Retina (tissue), 1 donor: ENCODE results near the gene A4GALT.

Experiments used
- DNase-seq: peaks from one replicate; pipeline ENCODE4 v3.0.0-alpha.2; 2016

Gene A4GALT

DNA sequence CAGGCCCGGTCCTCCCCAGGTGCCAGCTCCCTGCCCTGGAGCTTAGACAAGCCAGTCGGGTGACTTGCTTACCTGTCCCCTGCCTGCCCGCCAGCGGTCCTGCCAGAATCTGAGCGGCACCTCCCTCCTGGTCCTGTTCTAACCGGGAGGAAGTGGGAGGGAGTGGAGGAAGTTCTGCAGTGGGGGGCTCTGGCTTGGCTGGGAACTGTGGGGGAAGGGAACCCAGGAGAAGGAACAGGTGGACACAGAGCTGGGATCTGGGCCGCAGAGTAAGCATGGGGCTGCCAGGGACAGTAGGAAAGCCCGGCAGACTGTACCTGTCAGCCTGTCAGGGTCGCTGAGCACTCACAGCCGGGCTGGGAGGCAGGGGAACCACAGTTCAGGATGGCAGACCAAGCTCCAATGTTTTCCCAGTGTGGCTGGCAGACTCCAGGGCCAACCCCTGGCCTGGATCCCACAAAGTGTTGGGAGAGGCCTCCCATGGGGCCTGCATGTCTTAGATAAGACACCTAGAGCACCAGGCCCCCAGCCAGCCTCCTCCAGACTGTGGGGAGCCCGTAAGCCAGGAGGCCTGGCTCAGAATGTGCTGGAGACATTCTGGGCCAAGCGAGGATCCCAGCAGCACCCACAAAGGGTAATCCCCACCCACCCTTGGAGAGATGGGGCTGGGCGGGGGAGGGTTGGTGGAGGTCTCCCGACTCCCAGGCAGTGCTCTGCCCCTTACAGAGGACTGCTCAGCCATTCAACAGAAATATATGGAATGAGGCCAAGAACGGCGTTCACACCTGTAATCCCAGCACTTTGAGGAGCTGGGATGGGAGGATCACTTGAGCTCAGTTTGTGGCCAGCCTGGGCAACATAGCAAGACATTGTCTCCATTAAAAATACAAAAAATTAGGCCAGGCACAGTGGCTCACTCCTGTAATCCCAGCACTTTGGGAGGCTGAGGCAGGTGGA is 73.8 kb downstream of the A4GALT start:
- DNase-seq: no peak

DNA sequence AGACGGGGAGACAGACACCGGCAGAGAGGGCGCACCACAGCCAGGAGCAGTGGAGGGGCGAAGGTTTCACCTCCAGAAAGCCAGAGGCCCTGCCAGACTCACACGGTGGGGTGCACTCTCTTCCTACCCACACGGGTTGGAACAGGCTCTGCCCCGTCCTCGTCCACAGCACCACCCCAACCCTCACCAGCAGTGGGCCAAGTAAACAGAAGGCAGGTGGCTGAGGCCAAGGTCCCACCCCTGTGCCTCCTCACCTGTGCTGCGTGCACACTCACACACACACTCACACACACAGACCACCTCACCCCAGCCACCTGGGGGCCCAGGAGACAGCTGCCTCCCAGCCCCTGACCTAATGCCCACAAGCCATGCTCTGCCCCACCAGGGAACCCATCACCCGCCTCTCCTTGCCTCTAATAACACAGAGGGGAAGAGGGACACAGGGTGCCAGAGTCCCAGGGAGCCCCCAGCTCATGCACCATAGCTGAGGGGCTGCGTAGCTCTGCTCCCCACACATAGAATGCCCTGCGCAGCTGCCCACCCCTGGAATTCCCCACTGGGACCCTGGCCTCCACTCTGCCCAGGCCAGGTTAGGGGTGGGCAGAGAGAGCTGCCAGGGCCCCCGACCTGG is 74.6 kb downstream of the A4GALT start:
- DNase-seq: no peak

DNA sequence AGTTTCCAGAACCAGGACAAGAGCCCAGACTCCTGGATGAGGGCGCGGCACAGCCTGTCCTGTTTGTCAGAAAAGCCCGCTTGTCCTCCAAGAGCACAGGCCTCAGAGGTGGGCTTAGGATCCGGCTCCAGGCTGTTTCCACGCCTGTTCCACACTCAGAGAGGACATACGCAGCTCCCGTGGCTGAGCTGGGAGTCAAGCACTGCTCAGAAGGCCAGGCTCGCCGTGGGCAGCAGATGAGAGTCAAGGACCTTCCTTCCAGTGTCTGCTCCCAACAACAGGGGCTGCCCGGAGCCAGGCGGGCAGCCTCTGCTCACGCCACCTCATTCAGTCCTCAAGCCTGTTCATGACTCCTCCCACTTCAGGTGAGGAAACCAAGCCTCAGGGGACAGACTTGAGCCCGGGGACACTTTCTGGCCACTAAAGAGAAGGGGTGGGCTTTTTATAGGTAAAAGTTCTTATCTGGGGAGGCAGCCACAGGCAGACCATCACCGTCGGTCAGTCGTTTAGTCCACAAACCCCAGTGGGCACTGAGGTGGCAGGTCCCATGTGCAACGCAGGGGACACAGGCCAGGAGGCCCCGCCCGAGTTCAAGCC is 75.2 kb downstream of the A4GALT start:
- DNase-seq: no peak

DNA sequence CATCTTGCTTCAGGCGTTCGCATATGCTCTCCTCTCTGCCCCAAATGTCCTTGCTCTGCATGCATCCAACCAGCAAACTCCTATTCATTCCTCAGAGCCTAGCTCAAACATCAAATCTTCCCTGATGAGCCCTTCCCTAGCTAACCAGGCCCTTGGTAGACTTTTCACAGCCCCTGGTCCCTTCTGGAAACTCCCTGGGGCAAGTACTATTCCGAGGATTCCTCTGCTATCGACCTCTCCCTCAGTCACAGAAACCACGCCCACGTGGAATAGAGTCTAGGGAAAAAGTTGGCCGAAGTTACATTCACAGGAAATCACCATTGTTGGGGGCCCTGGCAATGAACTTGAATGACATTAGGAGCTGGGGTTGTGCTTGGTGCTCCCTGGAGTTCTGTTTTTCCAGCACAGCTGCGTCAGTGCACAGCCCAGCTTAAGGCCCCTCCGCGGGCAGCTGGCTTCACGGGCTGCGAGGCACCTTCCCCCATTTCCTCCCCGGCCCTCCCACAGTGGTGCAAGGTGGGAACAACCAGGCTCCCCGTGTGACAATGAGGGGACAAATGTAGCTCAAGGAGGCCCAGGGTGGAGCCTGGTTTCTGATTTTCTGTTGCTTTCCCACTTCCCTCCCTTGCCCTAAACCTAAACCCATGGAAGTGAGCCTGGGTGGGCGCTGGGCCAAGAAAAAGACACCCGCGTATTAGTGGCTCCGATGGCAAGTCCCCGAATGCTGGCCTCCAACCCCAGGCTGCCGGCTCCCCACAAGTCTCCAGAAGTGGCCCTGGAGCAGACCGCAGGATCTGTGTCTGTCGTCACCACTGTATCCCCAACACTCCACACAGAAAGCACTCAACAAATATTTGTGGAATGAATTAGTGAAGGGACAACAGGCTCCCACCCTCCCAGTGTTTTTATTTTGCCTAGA is 76.0 kb downstream of the A4GALT start:
- no peak for DNase-seq

DNA sequence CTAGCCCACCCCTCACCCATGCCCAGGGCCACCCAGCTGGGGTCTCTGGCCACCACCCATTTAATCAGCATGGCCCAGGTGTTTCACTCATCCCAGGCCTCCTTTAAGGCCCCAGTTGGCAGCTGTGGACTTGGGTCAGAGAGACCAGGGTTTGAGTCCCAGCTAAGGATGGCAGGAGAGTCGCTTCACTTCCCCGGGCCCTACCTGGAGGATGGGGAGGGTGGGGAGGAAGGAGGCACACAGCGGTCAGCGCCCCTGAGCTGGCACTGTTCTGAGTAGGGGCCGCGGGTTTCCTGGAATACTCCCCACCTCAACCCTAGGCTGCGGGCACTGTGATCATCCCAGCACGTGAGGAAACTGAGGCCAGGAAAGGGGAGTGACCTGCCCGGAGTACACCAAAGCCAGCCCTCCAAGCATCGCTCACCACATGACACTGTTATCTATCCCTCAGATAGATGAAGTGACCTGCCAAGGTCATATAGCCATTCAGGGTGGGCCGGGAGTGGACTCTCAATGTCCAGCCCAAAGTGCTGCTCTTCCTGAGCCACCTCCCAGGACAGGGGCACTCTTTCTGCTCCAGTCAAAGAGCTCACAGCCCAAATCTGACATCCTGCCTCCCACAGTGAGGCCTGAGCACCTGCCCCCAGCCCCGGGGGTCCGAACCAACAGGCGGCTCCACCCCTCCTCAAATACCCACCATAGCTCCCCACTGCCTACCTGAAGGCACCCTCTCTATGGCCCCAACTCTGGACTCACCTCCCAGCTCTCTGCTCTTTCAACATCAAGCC is 76.8 kb downstream of the A4GALT start:
- DNase-seq: no peak

DNA sequence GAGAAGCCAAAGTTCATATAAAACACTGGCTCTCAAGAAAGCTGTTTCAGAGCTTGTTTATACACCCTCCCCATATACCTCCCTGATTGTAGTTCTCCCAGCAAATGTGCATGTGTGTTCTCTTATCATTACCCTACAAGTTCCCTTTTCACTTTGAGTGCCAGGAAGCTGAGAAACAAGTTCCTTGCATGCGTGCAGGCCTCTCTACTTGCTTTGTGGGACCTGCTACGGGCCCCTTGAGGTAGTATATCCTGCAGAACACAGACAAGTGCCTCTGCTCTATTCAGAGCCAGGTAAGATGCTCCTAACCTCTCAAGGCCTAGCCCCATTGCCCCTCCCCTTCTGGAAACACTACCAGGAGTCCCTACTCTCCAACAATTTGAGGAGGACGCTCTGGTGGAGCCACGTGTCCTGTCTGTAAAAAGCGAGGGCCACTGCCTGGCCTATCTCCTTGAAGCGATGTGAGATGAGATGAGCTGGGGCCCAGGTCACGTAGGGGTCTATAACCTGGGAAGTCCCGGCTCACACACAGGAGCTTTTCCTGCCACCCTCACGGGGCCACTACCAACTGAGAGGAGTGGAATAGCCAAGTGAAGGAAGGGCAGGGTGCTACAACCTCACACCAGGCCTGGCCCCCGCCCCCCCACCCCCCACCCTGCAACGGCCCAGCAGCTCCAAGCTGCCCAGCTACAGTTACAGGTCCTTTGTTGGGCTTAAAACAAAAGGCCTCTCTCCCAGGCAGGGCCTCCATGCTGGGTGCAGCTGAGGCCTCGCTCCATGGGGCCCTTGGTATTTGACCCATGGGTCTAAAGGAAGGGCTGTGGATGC is 77.7 kb downstream of the A4GALT start:
- no peak for DNase-seq
